Right lobe of liver (tissue), 6 donors: ENCODE measurements around the gene BUB3. TPM values are rescaled to one million over a fixed set of nuclear protein-coding genes. Genes with fewer than 3 reads are reported as not detected.

Source experiments
- ATAC-seq, 4 donors: fragments of 200-7000 bp; cut with Tn5 transposase; one replicate each; pipeline ENCODE4 v1.9.1; 2020; ENCODE audit warnings: mild to moderate bottlenecking in 4 of 4, moderate library complexity in 4 of 4
- DNase-seq, 3 donors: peaks; one replicate each; pipeline ENCODE4 v3.0.0-alpha.2; 2020
- H3K27ac ChIP-seq, 3 donors: fragments of 200-600 bp; one replicate each; pipeline ENCODE4 v1.8.0; 2022
- H3K27me3 ChIP-seq, 2 donors: fragments of 200-600 bp; one replicate each; pipeline ENCODE4 v1.8.0; 2022
- H3K36me3 ChIP-seq, 4 donors: fragments of 200-600 bp; sonication (generic) in 1 of 4; one replicate each; pipeline versions ENCODE4 v1.5.1 to v1.8.0; 2017 to 2022; ENCODE audit warnings: control low read depth in 1 of 4
- H3K4me1 ChIP-seq, 4 donors: fragments of 200-600 bp; sonication (generic) in 1 of 4; one replicate each; pipeline versions ENCODE4 v1.5.1 to v1.8.0; 2017 to 2022; ENCODE audit warnings: control low read depth in 1 of 4
- H3K4me3 ChIP-seq, 3 donors: fragments of 200-600 bp; one replicate each; pipeline ENCODE4 v1.8.0; 2022
- H3K9me3 ChIP-seq, 4 donors: fragments of 200-600 bp; sonication (generic) in 1 of 4; one replicate each; pipeline versions ENCODE4 v1.5.1 to v1.8.0; 2017 to 2022; ENCODE audit warnings: control low read depth in 1 of 4
- POLR2A ChIP-seq: fragments of 450-650 bp; IDR thresholded peaks from one replicate; pipeline ENCODE4 v1.6.1; 2017; ENCODE audit warnings: antibody characterized with exemption, mild to moderate bottlenecking
- WGBS: methylation state at CpG from one replicate; pipeline ENCODE4 v1.1.6; 2018; ENCODE audit warnings: low coverage, low lambda C conversion rate; ENCODE audit not compliant: insufficient coverage; ENCODE audit errors: missing lambda C conversion rate; 5-methylcytosine and 5-hydroxymethylcytosine counted together
- intact Hi-C, 2 donors: fragments of 100-400 bp; cut with DNase I; formaldehyde crosslinking; loops; one replicate each; pipeline versions ENCODE4 v1.11.2 to v1.14.1; 2022
- total RNA-seq, 6 experiments: library from RNA; depleted of rRNA in 2 of 6; stranded (reverse); fragments of >200 nt in 2 of 6; fragmentation: NEBNext Ultra II Directional in 3 of 6; extraction: Animal tissue kit (Norgen Biotek cat#: 25700) in 3 of 6; gene quantifications; one replicate each; pipeline versions ENCODE4 v1.1.0 to v1.2.4, GENCODE V29; 2016 to 2023
- TF ChIP-seq, protein P1 (sequence below), 4 donors: fragments of 200-600 bp in 3 of 4; fragments of 450-650 bp in 1 of 4; IDR thresholded peaks; one replicate each; pipeline versions ENCODE4 v1.5.1 to v1.8.0; 2016 to 2022; ENCODE audit warnings: antibody characterized with exemption in 4 of 4, mild to moderate bottlenecking in 2 of 4
- donor health status: DM: no; HTN: yes; CAD: no.
- donor health status: DM: no; HTN: no; CAD: no.
- donor health status: DM: no; HTN: no; CAD: no.
- donor health status: DM: no; HTN: yes; CAD: no.
- donor health status: DM: no; HTN: yes; CAD: no.

The BUB3 gene
- total RNA-seq, 6 experiments from 2014 or later: 24.1 to 50.9 (median 31.2) TPM

DNA sequence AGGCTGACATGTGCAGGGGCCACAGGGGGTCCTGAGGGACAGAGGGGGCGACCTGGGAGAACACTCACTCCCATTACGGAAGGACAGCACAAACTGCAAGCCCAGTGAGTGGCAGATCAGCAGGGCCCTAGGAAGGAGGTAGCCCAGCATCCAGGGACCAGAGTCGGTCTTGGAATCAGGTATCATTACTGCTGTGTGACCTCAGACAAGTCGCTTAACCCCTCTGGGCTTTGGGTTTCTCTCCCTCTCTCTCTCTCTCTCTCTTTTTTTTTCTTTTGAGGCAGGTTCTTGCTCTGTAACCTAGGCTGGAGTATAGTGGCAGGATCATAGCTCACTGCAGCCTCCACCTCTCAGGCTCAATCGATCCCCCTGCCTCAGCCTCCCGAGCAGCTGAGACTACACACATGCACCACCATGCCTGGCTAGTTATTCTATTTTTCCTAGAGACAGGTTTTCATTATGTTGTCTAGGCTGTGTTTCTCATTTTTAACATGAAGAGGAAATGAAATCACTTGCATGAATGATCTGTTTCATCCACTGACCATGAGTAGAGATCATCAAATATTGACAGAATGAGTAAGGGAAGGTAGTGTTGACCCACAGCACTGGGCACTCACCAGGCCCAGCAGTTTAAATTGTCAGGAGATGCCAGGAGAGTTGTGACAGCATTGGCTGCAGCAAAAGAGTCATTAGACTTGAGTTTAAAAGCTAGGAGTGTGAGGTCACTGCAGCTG is 49.4 kb downstream of the BUB3 start:
- intact Hi-C loops: no loop called here
- H3K9me3 ChIP-seq: no peaks in the 10 kb centered on the region
- H3K4me3 ChIP-seq: no peak overlapping the region
- no peaks in the 10 kb centered on the region for H3K36me3 ChIP-seq
- H3K27ac ChIP-seq: peak overlapping the region; percentile 57 to 79 (median 75)
- peaks cover 0 to 17% (median 10%) of the 10 kb centered on the region in 4 donors for H3K4me1 ChIP-seq
- 83% methylated on average over 3 of the region's 6 CpGs for WGBS
- DNase-seq (peak; percentile 57 to 79 (median 72)), ATAC-seq (peak; percentile 97 to 99 (median 98))
- H3K27me3 ChIP-seq: no peaks in the 10 kb centered on the region
- TF ChIP-seq, protein P1, sequence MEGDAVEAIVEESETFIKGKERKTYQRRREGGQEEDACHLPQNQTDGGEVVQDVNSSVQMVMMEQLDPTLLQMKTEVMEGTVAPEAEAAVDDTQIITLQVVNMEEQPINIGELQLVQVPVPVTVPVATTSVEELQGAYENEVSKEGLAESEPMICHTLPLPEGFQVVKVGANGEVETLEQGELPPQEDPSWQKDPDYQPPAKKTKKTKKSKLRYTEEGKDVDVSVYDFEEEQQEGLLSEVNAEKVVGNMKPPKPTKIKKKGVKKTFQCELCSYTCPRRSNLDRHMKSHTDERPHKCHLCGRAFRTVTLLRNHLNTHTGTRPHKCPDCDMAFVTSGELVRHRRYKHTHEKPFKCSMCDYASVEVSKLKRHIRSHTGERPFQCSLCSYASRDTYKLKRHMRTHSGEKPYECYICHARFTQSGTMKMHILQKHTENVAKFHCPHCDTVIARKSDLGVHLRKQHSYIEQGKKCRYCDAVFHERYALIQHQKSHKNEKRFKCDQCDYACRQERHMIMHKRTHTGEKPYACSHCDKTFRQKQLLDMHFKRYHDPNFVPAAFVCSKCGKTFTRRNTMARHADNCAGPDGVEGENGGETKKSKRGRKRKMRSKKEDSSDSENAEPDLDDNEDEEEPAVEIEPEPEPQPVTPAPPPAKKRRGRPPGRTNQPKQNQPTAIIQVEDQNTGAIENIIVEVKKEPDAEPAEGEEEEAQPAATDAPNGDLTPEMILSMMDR (IDR thresholded peaks at IDR 0.05): no peak
- TF ChIP-seq POLR2A: no peak

DNA sequence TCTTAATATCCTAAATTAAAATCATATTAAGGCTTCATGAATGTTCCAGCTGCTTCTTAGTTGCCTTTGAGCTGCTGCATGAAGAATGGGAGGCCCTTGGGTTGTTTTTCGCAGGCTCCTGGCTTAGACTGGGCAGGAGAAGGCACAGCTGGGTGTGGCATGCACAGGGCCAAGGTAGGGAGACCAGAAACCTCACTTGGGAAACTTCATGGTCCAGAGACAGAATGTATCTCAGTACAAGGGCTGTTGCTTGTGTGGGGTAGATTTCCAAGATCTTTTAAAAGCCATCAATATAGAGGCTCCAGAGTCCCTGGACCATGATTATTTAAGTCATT is 49.9 kb downstream of the BUB3 start:
- WGBS: no CpG with 5 or more reads among the region's 1 CpG
- TF ChIP-seq POLR2A: no peak
- TF ChIP-seq, protein P1 (IDR thresholded peaks at IDR 0.05): no peak
- peaks cover 0 to 17% (median 10%) of the 10 kb centered on the region in 4 donors for H3K4me1 ChIP-seq
- peak overlapping the region; percentile 57 to 79 (median 75) for H3K27ac ChIP-seq
- ATAC-seq: peak in 3 of 4 donors; percentile 13 to 37 (median 23)
- intact Hi-C loops: no loop called here
- H3K9me3 ChIP-seq: no peaks in the 10 kb centered on the region
- no peak overlapping the region for H3K4me3 ChIP-seq
- H3K27me3 ChIP-seq: no peaks in the 10 kb centered on the region
- DNase-seq: no peak
- no peaks in the 10 kb centered on the region for H3K36me3 ChIP-seq

DNA sequence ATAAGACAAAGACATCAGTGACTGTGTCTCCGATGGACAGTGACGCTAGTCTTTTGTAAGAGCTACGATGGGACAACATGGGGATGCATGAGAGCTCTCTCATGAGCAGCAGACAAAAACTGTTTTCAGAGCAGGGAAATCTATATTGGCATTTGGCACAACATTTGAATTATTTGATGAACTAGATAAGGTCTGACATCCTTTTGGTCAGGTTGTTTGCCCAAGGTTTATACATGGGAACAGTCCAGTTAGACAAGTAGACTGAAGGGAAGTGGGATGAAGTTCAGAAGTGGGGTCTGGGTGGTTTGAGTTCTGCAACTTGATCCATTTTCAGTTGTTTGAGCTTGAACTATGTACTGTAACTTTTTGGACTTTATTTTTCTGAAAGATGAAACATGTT is 50.8 kb downstream of the BUB3 start:
- H3K4me3 ChIP-seq: no peak overlapping the region
- WGBS: 88% methylated on average over 3 of the region's 3 CpGs
- H3K36me3 ChIP-seq: no peaks in the 10 kb centered on the region
- ATAC-seq (peak in 1 of 4 donors; percentile 6), DNase-seq (no peak)
- intact Hi-C loops: no loop called here
- no peaks in the 10 kb centered on the region for H3K27me3 ChIP-seq
- TF ChIP-seq POLR2A: no peak
- TF ChIP-seq, protein P1 (IDR thresholded peaks at IDR 0.05): no peak
- peaks cover 0 to 17% (median 10%) of the 10 kb centered on the region in 4 donors for H3K4me1 ChIP-seq
- H3K9me3 ChIP-seq: no peaks in the 10 kb centered on the region
- H3K27ac ChIP-seq: no peak overlapping the region

DNA sequence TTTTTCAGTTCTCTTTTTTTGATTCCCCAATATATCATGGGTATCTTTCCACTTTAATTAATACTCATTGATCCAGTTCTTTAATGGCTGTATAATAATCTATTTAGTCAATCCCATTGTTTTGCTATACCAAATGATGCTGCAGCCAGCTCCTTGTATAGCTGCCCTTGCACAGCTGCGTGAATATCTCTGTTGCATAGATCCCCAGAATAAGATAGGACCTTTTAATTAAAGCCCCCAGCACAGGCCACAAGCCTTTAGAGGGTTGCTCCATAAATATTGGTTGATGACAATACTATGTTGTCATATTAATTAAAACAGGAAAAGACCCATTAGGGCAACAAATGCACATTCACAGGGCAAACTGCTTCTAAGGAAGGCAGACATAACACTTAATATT is 57.9 kb downstream of the BUB3 start:
- WGBS: 86% methylated on average over 1 of the region's 1 CpG
- no peaks in the 10 kb centered on the region for H3K36me3 ChIP-seq
- no peak for TF ChIP-seq POLR2A
- TF ChIP-seq, protein P1 (IDR thresholded peaks at IDR 0.05): no peak
- H3K27me3 ChIP-seq: no peaks in the 10 kb centered on the region
- intact Hi-C loops: no loop called here
- no peak overlapping the region for H3K4me3 ChIP-seq
- H3K9me3 ChIP-seq: no peaks in the 10 kb centered on the region
- ATAC-seq: no peak
- H3K4me1 ChIP-seq: no peaks in the 10 kb centered on the region
- no peak for DNase-seq
- H3K27ac ChIP-seq: no peak overlapping the region
